NB4 (cell line): ENCODE data around the gene OPRL1.

Source experiments
- DNase-seq: peaks from one replicate; pipeline ENCODE4 v3.0.0; 2010; ENCODE audit warnings: low read depth
- H3K4me3 ChIP-seq: one replicate; pipeline ENCODE4 v1.5.1; 2011; ENCODE audit warnings: mild to moderate bottlenecking, low read depth, low read length, moderate library complexity
- CTCF ChIP-seq: IDR thresholded peaks from one replicate; pipeline ENCODE4 v1.5.1; 2012; ENCODE audit warnings: low read depth, low read length
- MAX ChIP-seq: IDR thresholded peaks from 2 replicates; pipeline ENCODE4 v1.6.1; 2011; ENCODE audit warnings: low read depth, low read length
- MYC ChIP-seq: IDR thresholded peaks from 2 replicates; pipeline ENCODE4 v1.6.1; 2011; ENCODE audit warnings: low read depth, low read length
- POLR2A ChIP-seq: IDR thresholded peaks from 2 replicates; pipeline ENCODE4 v1.6.1; 2011; ENCODE audit warnings: mild to moderate bottlenecking; ENCODE audit not compliant: insufficient read length; ENCODE audit errors: extremely low read depth

OPRL1 gene

GRCh38 chr20:64074963-64075362 is 4.9 kb upstream of the OPRL1 start:
- H3K4me3 ChIP-seq, result no peak overlapping the region
- TF ChIP-seq MAX, result no peak
- TF ChIP-seq CTCF, result no peak
- TF ChIP-seq MYC, result no peak
- no peak for TF ChIP-seq POLR2A
- DNase-seq, result no peak

- TF ChIP-seq MAX (no peak), CTCF (no peak), MYC (no peak), POLR2A (no peak)
- no peak overlapping the region for H3K4me3 ChIP-seq
- DNase-seq, result no peak
These were observed 4.3 kb upstream of the OPRL1 start for GRCh38 chr20:64075556-64075955.

GRCh38 chr20:64076061-64076997 is 3.6 kb upstream of the OPRL1 start:
- peak overlapping the region; percentile 79 for H3K4me3 ChIP-seq
- DNase-seq, result no peak
- TF ChIP-seq MAX (0 out of 2 replicates have a peak, but pooled peaks have one; percentile 13), CTCF (no peak)

GRCh38 chr20:64077094-64077493 is 2.8 kb upstream of the OPRL1 start:
- peak; percentile 94 for DNase-seq
- TF ChIP-seq CTCF (no peak), POLR2A (peak; percentile 84), MYC (peak; percentile 54), MAX (no peak; the same call in none of the 2 replicates)
- peak overlapping the region; percentile 79 for H3K4me3 ChIP-seq

GRCh38 chr20:64077541-64077875 is 2.4 kb upstream of the OPRL1 start:
- DNase-seq, result no peak
- H3K4me3 ChIP-seq, result peak overlapping the region; percentile 79
- TF ChIP-seq CTCF (no peak), POLR2A (peak; percentile 36)
